OCI-LY7 (cell line): ENCODE results near the gene GNPDA1.

Experiments used
- CTCF ChIP-seq: fragments of 200-600 bp; sonication (generic); conservative IDR thresholded peaks from 2 replicates; pipeline ENCODE4 v1.5.1; 2014; ENCODE audit warnings: mild to moderate bottlenecking, antibody characterized with exemption, low read length, moderate library complexity, mixed read lengths
- EZH2phosphoT487 ChIP-seq: fragments of 200-600 bp; sonication (generic); IDR thresholded peaks from 2 replicates; pipeline ENCODE4 v1.6.1; 2018; ENCODE audit warnings: low read depth, borderline replicate concordance, mild to moderate bottlenecking, mixed run types, antibody characterized with exemption, low read length, moderate library complexity, mixed read lengths

GRCh38 chr5:141958546-141959172 is 54.2 kb downstream of the GNPDA1 start:
- TF ChIP-seq CTCF (no peak), EZH2phosphoT487 (no peak)
